ENCODE results near the gene RPUSD3.

GRCh38 chr3:9834520-9835380, 9.1 kb downstream of the RPUSD3 start:
- TF ChIP-seq BHLHE40 (IDR thresholded peaks at IDR 0.05; ENCODE audit: low read depth, low read length) (no peak), REST (IDR thresholded peaks at IDR 0.05) (no peak), EP300 (IDR thresholded peaks at IDR 0.05) (no peak), POLR2A (IDR thresholded peaks at IDR 0.05; ENCODE audit: low read length) (no peak), JUNB (IDR thresholded peaks at IDR 0.05) (no peak)
- TF ChIP-seq, protein P1, sequence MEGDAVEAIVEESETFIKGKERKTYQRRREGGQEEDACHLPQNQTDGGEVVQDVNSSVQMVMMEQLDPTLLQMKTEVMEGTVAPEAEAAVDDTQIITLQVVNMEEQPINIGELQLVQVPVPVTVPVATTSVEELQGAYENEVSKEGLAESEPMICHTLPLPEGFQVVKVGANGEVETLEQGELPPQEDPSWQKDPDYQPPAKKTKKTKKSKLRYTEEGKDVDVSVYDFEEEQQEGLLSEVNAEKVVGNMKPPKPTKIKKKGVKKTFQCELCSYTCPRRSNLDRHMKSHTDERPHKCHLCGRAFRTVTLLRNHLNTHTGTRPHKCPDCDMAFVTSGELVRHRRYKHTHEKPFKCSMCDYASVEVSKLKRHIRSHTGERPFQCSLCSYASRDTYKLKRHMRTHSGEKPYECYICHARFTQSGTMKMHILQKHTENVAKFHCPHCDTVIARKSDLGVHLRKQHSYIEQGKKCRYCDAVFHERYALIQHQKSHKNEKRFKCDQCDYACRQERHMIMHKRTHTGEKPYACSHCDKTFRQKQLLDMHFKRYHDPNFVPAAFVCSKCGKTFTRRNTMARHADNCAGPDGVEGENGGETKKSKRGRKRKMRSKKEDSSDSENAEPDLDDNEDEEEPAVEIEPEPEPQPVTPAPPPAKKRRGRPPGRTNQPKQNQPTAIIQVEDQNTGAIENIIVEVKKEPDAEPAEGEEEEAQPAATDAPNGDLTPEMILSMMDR (IDR thresholded peaks at IDR 0.05), result no peak
